Psoas muscle (tissue), 8 donors: ENCODE results near the gene AVL9. TPM values are rescaled to one million over a fixed set of nuclear protein-coding genes. Genes with fewer than 3 reads are reported as not detected.
A peak's percentile ranks its signal among the peaks of the same experiment; 100 is the strongest.

Experiments
- ATAC-seq, 4 donors: fragments of 200-7000 bp; cut with Tn5 transposase; one replicate each; pipeline ENCODE4 v1.9.1; 2020; ENCODE audit warnings: moderate library complexity in 3 of 4, mild to moderate bottlenecking in 2 of 4
- DNase-seq, 2 donors: peaks; one replicate each; pipeline ENCODE4 v3.0.0-alpha.2; 2020
- H3K27ac ChIP-seq: fragments of 200-600 bp; one replicate; pipeline ENCODE4 v1.8.0; 2022
- H3K27me3 ChIP-seq, 3 donors: fragments of 200-600 bp in 1 of 3; one replicate each; pipeline versions ENCODE4 v1.6.1 to v1.8.0; 2013 to 2022; ENCODE audit warnings: low read length in 2 of 3, mild to moderate bottlenecking in 2 of 3, moderate library complexity in 1 of 3; ENCODE audit not compliant: insufficient read depth in 3 of 3
- H3K36me3 ChIP-seq, 2 donors: fragments of 200-600 bp in 1 of 2; one replicate each; pipeline versions ENCODE4 v1.6.1 to v1.8.0; 2013 to 2022; ENCODE audit warnings: low read depth in 1 of 2, mild to moderate bottlenecking in 1 of 2, moderate library complexity in 1 of 2; ENCODE audit not compliant: insufficient read depth in 1 of 2
- H3K4me1 ChIP-seq: fragments of 200-600 bp; one replicate; pipeline ENCODE4 v1.8.0; 2022
- H3K4me3 ChIP-seq: fragments of 200-600 bp; one replicate; pipeline ENCODE4 v1.8.0; 2022; ENCODE audit warnings: mild to moderate bottlenecking
- H3K9me3 ChIP-seq: fragments of 200-600 bp; one replicate; pipeline ENCODE4 v1.8.0; 2022
- CTCF ChIP-seq: fragments of 200-600 bp; IDR thresholded peaks from one replicate; pipeline ENCODE4 v1.8.0; 2022; ENCODE audit warnings: antibody characterized with exemption
- WGBS, 3 donors: extraction: QIAGEN DNeasy Blood & Tissue Kit; methylation state at CpG; one replicate each; pipeline versions ENCODE4 v1.1.6 to v1.1.7; 2013; 5-methylcytosine and 5-hydroxymethylcytosine counted together
- intact Hi-C, 2 donors: fragments of 100-400 bp; cut with DNase I; formaldehyde crosslinking; loops; one replicate each; pipeline versions ENCODE4 v1.11.0 to v1.14.2; 2022
- polyA plus RNA-seq, 3 donors: library from polyadenylated mRNA; stranded (reverse); fragments of 200-250 nt; gene quantifications; one replicate each; pipeline ENCODE4 v1.2.3, GENCODE V29; 2013
- total RNA-seq, 4 donors: library from RNA; stranded (reverse); fragmentation: NEBNext Ultra II Directional in 2 of 4; extraction: Animal tissue kit (Norgen Biotek cat#: 25700) in 2 of 4; gene quantifications; one replicate each; pipeline versions ENCODE4 v1.2.1 to v1.2.4, GENCODE V29; 2021 to 2023
- donor health status: healthy with polysubstance abuse.
- donor health status: DM: no; HTN: no; CAD: no; lungs with moderate emphysema.
- donor health status: Bipolar disorder and iron deficiency.
- donor health status: healthy.
- donor health status: DM: yes; HTN: yes; CAD: no.
- donor health status: DM: no; HTN: no; CAD: no.
- donor health status: DM: no; HTN: no; CAD: no.
- donor health status: DM: yes; HTN: yes; CAD: no.

Gene AVL9
- total and polyA plus RNA-seq, 7 donors: 8.1 to 25.2 (median 18.9) TPM

DNA sequence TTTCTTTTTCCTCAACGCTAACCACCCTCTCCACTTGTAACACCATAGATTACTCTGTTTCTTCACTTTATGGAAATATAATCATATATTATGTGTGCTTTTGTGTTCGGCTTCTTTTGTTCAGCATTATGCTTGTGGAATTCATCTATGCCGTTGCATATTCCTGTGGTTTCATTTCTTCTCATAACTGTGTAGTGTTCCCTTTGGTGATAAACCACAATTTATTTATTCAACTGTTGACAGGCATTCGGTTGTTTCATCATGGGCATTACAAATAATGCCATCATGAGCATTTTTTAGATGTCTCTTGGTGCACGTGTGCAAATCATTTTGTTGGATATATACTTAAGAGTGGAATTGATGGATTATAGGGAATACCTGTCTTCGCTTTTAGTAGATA is 12.1 kb downstream of the AVL9 start:
- H3K27me3 ChIP-seq: no peaks in the 10 kb centered on the region
- peaks cover 10% of the 10 kb centered on the region for H3K4me1 ChIP-seq
- no peaks in the 10 kb centered on the region for H3K9me3 ChIP-seq
- ATAC-seq (peak in 1 of 4 donors; percentile 51), DNase-seq (no peak)
- H3K27ac ChIP-seq: no peak overlapping the region
- no peak overlapping the region for H3K4me3 ChIP-seq
- H3K36me3 ChIP-seq: no peaks in the 10 kb centered on the region
- WGBS, 3 donors: 89 to 95% (median 91%) methylated on average over 6 of the region's 6 CpGs
- intact Hi-C loops: no loop called here
- TF ChIP-seq CTCF: no peak

DNA sequence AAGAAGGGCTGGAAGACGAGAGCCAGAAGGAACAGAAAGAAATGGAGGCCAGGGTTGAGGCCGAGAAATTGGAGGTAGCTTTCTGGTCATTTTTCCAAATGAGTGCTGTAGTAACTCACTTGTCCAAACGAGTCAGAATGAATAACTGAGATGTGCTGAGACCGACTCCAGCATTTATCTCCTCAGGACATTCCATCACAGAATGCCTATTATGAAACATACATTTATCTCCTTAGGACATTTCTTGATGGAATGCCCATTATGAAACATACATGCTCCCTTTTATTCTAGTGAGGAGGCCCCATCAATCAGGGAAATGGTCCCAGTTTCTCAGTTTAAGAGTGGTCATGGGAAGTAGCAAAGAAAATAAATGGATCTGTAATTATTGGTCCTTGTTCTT is 16.5 kb downstream of the AVL9 start:
- Histone ChIP-seq H3K4me1 (peaks cover 5% of the 10 kb centered on the region), H3K36me3 (peaks cover 0 to 6% of the 10 kb centered on the region in 2 donors), H3K27me3 (no peaks in the 10 kb centered on the region), H3K9me3 (no peaks in the 10 kb centered on the region), H3K27ac (no peak overlapping the region), H3K4me3 (no peak overlapping the region)
- 95 to 97% (median 95%) methylated on average over 4 of the region's 4 CpGs for WGBS, 3 donors
- no peak for DNase-seq
- no peak for TF ChIP-seq CTCF
- no peak for ATAC-seq
- intact Hi-C loops: no loop called here

GRCh38 chr7:32513210-32513609 is 17.9 kb downstream of the AVL9 start:
- Histone ChIP-seq H3K4me1 (no peaks in the 10 kb centered on the region), H3K9me3 (no peaks in the 10 kb centered on the region), H3K27me3 (no peaks in the 10 kb centered on the region), H3K4me3 (no peak overlapping the region), H3K36me3 (peaks cover 0 to 6% of the 10 kb centered on the region in 2 donors), H3K27ac (no peak overlapping the region)
- 95 to 99% (median 97%) methylated on average over 1 of the region's 1 CpG for WGBS, 3 donors
- ATAC-seq (no peak), DNase-seq (no peak)
- no peak for TF ChIP-seq CTCF
- intact Hi-C loops: no loop called here

DNA sequence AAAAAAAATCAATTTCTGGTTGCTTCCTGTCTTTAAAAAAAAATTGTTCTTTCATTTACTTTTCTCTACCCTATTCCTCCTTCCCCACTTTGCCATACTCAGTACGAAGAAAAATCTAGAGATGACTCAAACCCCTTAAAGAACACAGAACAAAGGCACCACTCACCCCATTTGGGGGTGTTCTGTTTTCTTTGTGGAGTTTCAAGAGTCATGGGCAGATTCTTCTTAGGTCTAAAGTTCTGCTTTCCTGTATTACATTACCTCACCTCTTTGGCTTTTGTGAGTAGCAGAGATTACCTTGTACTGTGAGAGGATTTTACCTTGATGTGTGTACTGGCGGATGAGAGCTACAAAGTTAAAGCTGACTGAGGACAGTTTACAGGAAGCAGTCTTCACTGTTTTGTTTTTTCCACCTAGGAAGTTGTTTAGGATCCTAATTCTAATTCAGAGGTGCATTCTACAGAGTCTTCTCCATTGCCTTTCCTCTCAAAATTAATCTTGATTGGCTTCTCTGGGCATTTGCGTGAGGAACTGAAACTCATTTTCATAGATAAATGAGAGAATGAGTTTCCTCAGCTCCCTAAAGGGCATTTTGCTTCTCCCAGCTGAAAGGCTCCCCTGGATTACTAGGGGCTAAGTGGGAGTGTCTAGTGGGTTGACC is 20.7 kb downstream of the AVL9 start:
- 80 to 96% (median 96%) methylated on average over 3 of the region's 3 CpGs for WGBS, 3 donors
- H3K4me1 ChIP-seq: no peaks in the 10 kb centered on the region
- no peak for TF ChIP-seq CTCF
- no peaks in the 10 kb centered on the region for H3K9me3 ChIP-seq
- no peaks in the 10 kb centered on the region for H3K27me3 ChIP-seq
- H3K36me3 ChIP-seq: peaks cover 0 to 6% of the 10 kb centered on the region in 2 donors
- ATAC-seq (no peak), DNase-seq (no peak)
- intact Hi-C loops: no loop called here
- no peak overlapping the region for H3K27ac ChIP-seq
- no peak overlapping the region for H3K4me3 ChIP-seq

- peaks cover 0 to 6% of the 10 kb centered on the region in 2 donors for H3K36me3 ChIP-seq
- 80 to 85% (median 81%) methylated on average over 3 of the region's 3 CpGs for WGBS, 3 donors
- no peaks in the 10 kb centered on the region for H3K27me3 ChIP-seq
- intact Hi-C loops: no loop called here
- no peaks in the 10 kb centered on the region for H3K9me3 ChIP-seq
- no peak for ATAC-seq
- TF ChIP-seq CTCF: no peak
- no peak overlapping the region for H3K4me3 ChIP-seq
- no peak for DNase-seq
- no peaks in the 10 kb centered on the region for H3K4me1 ChIP-seq
- no peak overlapping the region for H3K27ac ChIP-seq
These were observed 21.3 kb downstream of the AVL9 start for GRCh38 chr7:32516551-32517100.
